Mammary microvascular endothelial cell (primary cell): ENCODE measurements around the gene DUSP5. TPM values are rescaled to one million over a fixed set of nuclear protein-coding genes. Genes with fewer than 3 reads are reported as not detected.

Source experiments
- total RNA-seq: library from RNA; depleted of rRNA; stranded (reverse); fragments of >200 nt; gene quantifications from 2 replicates; pipeline ENCODE4 v1.2.3, GENCODE V29; 2015

The DUSP5 gene, protein sequence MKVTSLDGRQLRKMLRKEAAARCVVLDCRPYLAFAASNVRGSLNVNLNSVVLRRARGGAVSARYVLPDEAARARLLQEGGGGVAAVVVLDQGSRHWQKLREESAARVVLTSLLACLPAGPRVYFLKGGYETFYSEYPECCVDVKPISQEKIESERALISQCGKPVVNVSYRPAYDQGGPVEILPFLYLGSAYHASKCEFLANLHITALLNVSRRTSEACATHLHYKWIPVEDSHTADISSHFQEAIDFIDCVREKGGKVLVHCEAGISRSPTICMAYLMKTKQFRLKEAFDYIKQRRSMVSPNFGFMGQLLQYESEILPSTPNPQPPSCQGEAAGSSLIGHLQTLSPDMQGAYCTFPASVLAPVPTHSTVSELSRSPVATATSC
- 44.3 and 48.3 TPM in 2 replicates for total RNA-seq

DNA sequence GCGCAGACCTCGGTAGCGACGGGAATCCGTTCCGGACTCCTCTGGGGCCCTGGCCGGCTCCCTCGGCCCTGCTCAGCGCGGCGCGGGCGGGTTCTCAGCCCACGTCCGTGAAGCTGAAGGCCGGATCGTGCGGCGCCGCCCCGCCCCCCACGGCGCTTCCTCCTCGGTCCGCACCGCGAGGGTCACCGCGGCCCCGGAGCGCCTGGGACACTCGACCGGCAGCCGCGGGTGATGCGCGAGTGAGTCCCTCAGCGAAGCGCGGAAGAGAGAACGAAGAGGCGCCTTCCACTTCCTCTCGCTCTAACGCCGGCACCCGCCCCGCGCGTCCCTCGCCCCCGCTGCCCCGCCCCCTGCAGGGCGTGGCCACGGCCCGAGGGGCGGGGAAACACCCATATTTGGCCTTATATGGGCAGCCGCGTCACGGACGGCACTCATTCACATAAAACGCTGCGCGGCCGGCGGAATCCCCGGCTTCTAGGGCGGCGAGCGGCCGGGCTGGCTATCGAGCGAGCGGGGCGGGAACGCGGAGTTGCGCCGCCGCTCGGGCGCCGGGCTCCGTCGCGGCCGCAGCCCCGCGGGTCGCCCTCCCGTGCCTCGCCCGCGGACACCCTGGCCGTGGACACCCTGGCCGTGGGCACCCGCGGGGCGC, at the start of gene DUSP5:
Gene DUSP5, plus strand, starts transcription at position 470 of the 649 bp plus-strand sequence. CDS start 215 bp downstream, outside the sequence.

Other genes with a start within 250 kb of the DUSP5 start
- 5.1 and 6.6 TPM in 2 replicates for gene SMNDC1, start 193.0 kb upstream of the DUSP5 start, total RNA-seq
- 31.8 and 35.9 TPM in 2 replicates for gene SMC3, start 69.8 kb downstream of the DUSP5 start, total RNA-seq
- gene RBM20, start 146.4 kb downstream of the DUSP5 start, total RNA-seq, result 0.13 and 0.15 TPM in 2 replicates